HG03066 (cell line): ENCODE results near the gene SLC39A7.

Experiments used
- ATAC-seq: cut with Tn5 transposase; IDR thresholded peaks from one replicate; pipeline ENCODE4 v1.9.1; 2021; ENCODE audit warnings: low read depth; ENCODE audit not compliant: unreplicated experiment

The SLC39A7 gene

DNA sequence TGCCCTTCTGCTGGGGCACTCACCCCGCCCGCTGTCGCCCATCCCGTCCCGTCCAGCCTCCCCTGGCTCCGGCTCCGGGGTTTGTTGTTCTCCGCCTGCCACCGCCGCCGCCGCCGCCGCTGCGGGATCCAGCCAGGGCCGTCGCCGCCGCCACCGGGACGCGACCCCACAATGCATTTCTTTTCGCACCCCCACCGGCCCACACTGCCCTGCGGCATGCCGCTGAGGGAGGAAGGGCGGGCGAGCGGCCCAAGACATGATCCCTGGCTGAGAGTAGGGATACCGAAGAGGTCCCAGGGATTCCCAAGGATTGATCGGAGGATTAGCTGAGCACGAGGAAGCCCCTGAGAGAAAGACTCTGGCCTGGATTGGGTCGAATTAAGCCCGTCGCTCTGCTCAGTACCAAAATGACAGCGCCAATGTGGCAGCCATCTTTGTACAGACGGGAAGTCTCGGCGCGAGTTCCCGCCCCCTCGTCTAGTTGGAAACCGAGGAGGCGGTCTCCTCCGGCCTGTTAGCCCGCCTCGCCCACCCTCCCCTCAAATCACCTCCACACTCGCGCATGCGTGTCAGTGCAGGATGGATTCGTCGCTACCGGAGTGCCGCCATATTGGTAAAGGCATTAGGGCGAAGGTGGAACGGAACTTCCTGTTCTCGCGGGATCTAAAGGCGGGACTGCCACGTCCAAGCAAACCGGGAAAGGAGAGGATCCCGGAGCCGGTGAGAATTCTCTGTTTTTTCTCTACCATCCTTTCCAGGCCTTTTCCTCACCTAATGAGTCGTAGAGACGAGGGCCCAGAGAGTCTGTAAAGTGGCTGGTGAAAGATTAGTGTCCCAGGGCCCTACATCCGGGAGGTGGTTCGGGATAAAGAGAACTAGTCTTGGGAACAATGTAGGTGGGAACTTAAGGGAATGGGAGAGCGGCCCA, at the start of gene SLC39A7, which contains the start of gene RXRB:
TSS of gene SLC39A7 (plus strand) at position 649 of the 928 bp plus-strand sequence. CDS start 379 bp downstream, outside the sequence.
TSS of gene RXRB (minus strand) at position 447 of the 928 bp plus-strand sequence. CDS start at position 258, 189 bp downstream.
- ATAC-seq: peak; percentile 52

DNA sequence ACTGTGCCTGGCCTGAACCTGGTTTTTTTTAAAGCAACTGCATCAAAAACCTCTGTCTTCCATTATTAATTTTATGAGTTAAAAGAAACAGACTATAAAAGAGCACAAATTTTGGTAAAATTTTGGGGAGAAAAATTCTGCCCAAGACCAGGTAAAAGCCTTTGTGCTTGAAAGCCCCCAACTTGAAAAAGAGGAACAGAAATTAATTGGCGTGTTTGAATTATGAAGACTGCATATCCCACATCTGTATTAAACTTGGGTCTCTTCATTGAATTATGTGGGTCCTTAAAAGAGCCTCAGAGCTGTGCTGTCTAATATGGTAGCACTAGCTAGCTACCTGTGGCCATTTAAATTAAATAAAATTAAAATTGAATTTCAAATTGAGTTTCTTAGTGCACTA, 49.6 kb upstream of the SLC39A7 start:
- no peak for ATAC-seq

DNA sequence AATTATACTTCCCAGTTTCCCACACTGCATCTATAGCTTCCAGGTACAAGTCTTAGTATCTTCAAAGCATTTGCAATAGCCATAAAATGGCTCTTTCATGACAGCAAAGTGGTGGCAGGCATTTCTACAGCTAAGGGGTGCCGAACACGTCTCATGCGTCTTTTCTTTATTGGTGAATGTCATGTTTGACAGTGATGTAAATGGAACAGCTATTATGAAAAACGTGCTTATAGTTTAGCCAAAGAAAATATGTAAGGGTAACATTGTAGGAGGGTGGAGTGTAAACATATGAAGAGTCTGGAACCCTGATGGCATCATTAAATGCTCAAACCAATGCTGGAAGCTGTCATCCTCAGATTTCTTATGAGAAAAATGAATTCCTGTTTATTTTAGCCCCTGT, 46.3 kb upstream of the SLC39A7 start:
- ATAC-seq: no peak

DNA sequence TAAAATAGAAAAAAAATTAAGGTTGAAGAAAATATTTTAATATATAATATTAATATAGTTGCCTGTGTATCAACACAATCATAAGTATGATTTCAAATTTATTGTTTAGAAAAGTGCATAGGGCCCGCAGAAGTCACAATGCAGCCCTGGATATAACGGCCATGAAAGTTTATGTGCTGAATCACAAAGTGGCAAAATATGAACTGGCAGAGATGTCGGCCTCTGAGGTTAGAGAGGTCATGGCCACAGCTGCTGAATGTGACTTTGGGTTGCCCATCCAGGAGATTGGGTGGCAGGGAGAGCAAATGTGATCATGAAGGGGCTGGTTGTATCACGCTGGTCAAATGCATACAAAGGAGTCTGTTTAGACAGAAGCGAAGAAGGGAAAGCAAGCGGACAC, 44.1 kb upstream of the SLC39A7 start:
- no peak for ATAC-seq

DNA sequence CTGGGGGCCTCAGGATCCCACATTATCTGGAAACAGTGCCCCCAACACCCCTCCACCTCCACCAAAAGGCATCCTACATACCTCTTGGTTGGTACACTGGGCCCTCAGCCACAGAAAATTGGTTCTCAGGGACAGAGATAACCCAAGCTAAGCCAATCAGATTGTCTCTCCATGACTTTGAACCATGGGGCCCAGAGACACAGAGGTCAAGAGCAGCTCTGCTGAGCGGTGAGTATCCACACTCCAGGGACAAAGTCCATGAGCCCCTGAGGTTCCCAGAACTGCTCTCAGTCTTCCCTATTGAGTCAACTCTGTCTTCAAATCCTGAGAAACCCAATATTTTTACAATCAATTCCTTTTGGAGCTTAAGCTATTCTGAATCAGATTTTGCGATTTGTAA, 43.7 kb upstream of the SLC39A7 start:
- no peak for ATAC-seq

DNA sequence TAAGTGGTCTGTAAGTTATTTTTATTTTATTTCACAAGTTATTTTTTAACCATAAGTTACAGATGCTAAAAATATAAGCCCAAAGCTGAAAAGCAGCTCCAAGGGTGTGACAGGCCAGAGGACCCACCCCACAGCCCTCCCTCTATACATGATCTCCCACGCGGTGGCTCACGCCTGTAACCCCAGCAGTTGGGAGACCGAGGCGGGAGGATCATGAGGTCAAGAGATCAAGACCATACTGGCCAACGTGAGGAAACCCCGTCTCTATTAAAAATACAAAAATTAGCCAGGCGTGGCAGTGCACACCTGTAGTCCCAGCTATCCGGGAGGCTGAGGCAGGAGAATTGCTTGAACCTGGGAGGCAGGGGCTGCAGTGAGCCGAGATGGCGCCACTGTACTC, 40.6 kb upstream of the SLC39A7 start:
- no peak for ATAC-seq

GRCh38 chr6:33160728-33161344, 39.8 kb upstream of the SLC39A7 start:
- ATAC-seq: no peak

DNA sequence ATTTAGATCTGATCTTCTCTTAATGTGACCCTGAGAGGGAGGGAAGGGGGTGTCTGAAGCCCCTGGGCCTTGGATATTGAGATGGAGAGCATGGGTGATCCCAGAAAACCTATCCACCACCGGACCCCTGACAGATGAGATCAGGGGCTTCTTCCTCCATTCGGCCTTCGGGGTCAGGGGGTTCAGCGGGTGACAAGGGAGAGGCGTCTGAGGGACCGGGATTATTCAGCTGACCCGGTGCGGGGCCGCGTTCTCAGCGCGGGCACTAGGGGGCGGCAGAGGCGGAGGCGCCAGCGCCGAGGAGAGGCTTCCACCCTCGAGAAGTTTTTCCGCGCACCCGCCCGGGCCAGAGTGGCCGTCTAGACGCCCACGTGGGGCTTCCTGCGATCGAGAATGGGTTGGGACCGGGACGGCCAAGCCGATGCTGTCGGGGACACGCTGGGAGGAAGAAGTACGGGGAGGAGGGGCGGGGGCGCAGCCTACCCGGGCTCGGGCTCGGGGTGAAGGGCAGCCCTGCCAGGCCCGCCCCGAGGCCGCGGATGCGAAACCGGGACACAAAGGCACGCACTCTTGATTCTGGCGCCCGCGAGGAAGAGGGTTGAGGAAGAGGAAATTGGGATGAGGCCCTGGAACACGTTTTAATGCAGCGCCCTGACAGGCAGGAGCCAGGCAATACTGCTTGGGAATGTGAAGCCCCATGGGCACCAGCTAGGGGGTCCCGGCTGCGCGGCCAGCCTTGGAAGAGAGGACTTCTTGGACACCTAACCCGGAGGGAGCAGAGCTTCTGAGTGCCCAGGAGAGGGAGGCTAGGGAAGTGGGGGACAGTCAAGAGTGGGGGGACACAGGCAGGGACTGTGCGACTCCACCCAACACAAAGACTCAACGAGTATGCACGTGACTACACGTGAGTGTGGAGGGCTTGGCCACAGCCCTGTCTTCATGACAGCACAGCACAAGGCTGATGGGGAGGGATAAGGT, 39.0 kb upstream of the SLC39A7 start:
- ATAC-seq: peak; percentile 70

GRCh38 chr6:33163540-33163939, 37.1 kb upstream of the SLC39A7 start:
- ATAC-seq: no peak

- no peak for ATAC-seq
Measured at GRCh38 chr6:33164176-33164575, 36.5 kb upstream of the SLC39A7 start.

- ATAC-seq: no peak
Measured at GRCh38 chr6:33164665-33165373, 35.8 kb upstream of the SLC39A7 start.

DNA sequence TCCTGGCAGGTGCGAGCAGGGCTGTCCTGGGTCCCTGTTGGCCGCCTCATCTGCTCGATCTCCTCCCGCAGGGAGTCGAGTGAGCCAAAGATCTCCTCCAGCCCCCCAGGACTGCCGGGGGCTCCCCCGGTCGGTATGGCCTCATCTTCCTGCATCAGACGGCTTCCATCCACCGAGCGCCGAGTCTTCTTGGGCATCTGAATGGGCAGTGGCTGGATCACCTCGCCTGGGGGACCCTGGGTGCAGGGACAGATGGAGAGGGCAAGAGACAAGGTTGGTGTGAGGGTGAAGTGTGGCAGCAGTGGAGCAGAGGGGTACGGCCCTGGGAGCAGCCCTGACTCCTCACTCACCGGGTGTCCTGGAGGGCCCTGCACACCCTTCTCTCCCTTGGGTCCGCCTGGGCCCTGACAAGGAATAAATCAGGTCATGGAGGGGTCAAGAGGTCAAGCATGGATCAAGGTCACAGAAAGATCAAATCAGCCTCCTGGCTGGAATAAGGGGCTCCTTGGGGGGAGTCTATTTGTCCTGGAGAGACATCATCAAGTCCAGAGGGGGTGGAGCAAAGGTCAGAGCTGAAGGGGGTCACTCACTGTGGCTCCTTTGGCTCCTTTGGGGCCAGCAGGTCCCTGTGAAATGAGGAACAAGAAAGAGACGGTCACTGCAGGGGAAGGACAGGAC, 34.9 kb upstream of the SLC39A7 start:
- no peak for ATAC-seq

DNA sequence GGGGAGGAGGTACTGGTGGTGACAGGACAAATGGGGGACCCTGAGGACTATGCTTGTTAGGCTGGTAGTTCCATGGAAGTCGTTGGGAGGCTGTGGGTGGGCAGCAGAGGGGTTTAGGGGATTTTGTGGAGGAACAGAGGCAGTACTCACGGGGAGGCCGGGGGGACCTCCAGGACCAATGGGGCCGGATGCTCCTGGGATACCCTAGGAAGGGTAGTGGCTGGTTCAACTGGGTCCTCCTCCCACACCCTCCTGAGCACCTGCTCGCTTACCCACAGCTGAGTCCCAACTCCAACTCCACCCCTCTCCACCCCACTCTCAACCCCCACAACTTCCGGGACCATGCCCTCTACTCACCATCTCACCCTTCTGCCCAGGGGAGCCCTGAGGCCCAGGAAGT, 34.3 kb upstream of the SLC39A7 start:
- ATAC-seq: no peak

DNA sequence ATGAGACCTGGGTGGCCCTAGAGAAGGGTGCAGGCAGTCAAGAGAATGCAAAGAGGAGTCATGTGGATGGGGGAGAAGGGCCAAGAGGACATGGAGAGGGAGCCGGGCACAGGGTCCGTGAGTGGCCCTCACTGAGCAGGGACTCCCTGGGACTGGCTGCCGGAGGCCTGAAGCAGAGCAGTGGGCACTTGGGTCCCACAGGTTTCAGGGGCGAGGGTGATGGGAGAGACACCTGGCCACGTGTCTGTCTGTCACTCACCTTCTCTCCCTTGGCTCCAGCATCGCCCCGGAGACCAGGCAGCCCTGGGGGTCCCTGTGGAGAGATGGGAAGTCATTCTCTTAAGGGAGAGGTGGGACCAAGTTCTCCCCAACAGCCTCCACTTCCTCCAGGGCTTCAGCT, 33.9 kb upstream of the SLC39A7 start:
- no peak for ATAC-seq

DNA sequence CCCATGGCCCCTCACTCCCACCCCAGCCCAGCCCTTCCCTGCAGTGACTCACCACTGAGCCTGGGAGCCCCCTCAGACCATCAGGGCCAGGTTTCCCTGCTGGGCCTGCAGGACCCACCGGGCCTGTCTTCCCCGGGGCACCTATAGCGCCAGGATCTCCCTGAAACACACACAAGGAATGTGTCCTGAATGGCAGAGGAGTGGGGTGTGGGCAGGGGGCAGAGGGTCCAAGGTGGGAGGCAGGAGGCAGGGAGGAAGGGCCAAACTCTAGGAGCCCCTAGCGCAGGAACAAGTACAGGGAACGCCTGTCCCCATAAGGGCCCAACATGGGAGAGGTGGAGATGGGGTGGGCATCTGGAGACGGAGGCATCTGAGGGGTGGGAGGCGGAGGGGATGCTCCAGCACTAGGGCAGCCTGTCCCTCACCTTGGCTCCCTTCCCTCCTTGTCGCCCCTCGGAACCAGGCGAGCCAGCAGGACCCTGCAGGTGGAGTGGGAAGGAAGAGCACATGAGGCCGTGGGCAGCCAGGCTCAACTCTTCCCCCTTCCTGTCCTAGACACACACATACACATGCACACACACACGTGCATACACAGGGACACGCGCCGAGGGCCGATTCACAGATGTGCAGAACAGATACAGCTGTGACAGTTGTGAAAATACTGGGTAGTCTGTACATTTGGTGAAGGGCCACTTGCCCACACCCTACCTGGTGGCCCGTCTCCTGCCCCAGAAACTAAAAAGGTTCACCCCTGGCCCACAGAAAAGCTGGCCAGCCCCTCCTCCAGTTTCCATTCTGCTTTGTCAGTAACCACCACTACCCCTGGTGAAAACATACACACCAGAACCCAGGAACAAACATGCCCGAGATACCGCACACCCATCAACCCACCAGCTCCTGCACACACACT, 33.0 kb upstream of the SLC39A7 start:
- no peak for ATAC-seq

DNA sequence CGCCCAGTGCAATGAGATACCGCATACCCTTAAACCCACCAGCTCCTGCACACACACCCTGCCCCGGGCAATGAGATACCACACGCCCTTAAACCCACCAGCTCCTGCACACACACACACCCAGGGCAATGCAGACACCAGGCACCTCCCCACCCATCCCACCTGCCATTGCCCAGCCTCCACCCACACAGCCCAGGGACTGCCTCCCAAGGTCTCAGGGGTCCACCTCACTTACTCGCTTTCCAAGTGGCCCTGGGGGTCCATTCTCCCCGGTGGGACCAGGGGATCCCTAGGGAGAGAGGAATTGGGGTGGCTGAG, 32.4 kb upstream of the SLC39A7 start:
- no peak for ATAC-seq

GRCh38 chr6:33168639-33169038, 32.0 kb upstream of the SLC39A7 start:
- no peak for ATAC-seq

GRCh38 chr6:33169291-33170175, 31.1 kb upstream of the SLC39A7 start:
- no peak for ATAC-seq
